NCI-H1436 (cell line): Measurements from ENCODE around the gene ATP6AP2.
"Not testable (repeated sequence)": the region's sequence is repeated elsewhere in the genome, so short reads cannot be mapped to it uniquely, and the experiment has no call there.

Experiments
- DNase-seq: peaks from one replicate; lab custom pipeline; 2025; lab: John Stamatoyannopoulos, UW

The ATP6AP2 gene

GRCh38 chrX:40580537-40581335, at the start of gene ATP6AP2:
Gene ATP6AP2 (plus strand): TSS chrX:40580970. CDS start chrX:40581066, 96 bp downstream.
- DNase-seq: peak; percentile 88

GRCh38 chrX:40531056-40531826, 49.5 kb upstream of the ATP6AP2 start:
- no peak for DNase-seq

- DNase-seq: no peak
Observed at GRCh38 chrX:40537310-40537709, 43.5 kb upstream of the ATP6AP2 start.

- no peak for DNase-seq
Observed at GRCh38 chrX:40538406-40538805, 42.4 kb upstream of the ATP6AP2 start.

- peak; percentile 20 for DNase-seq
Observed at GRCh38 chrX:40539214-40540142, 41.3 kb upstream of the ATP6AP2 start.

- no peak for DNase-seq
Observed at GRCh38 chrX:40542208-40542607, 38.6 kb upstream of the ATP6AP2 start.

- DNase-seq: no peak
Observed at GRCh38 chrX:40542972-40543371, 37.8 kb upstream of the ATP6AP2 start.

- DNase-seq: peak; percentile 49
Observed at GRCh38 chrX:40543661-40544328, 37.0 kb upstream of the ATP6AP2 start.

GRCh38 chrX:40544343-40545266, 36.2 kb upstream of the ATP6AP2 start:
- no peak for DNase-seq

- DNase-seq: no peak
Observed at GRCh38 chrX:40546870-40547269, 33.9 kb upstream of the ATP6AP2 start.

GRCh38 chrX:40550066-40550465, 30.7 kb upstream of the ATP6AP2 start:
- DNase-seq: peak; percentile 67

GRCh38 chrX:40552768-40553167, 28.0 kb upstream of the ATP6AP2 start:
- DNase-seq: no peak

GRCh38 chrX:40558590-40558989, 22.2 kb upstream of the ATP6AP2 start:
- DNase-seq: no peak

- DNase-seq: no peak
Observed at GRCh38 chrX:40563784-40564183, 17.0 kb upstream of the ATP6AP2 start.

- DNase-seq: no peak
Observed at GRCh38 chrX:40564447-40564846, 16.3 kb upstream of the ATP6AP2 start.

GRCh38 chrX:40570346-40571093, 10.2 kb upstream of the ATP6AP2 start:
- DNase-seq: no peak

- not testable (repeated sequence) for DNase-seq
Observed at GRCh38 chrX:40571164-40571563, 9.6 kb upstream of the ATP6AP2 start.

GRCh38 chrX:40571600-40571999, 9.2 kb upstream of the ATP6AP2 start:
- no peak for DNase-seq

- no peak for DNase-seq
Observed at GRCh38 chrX:40573763-40574162, 7.0 kb upstream of the ATP6AP2 start.

- not testable (repeated sequence) for DNase-seq
Observed at GRCh38 chrX:40575411-40575810, 5.4 kb upstream of the ATP6AP2 start.
